Stimulated activated effector memory CD8-positive, alpha-beta T cell treated with anti-CD3 and anti-CD28 coated beads, Interleukin-12 subunit alpha, Interleukin-12 subunit beta, amount 100 ng/mL, for 72 hours (primary cell): ENCODE measurements around the gene CADPS.

Source experiments
- ATAC-seq: fragments of 150-1000 bp; cut with Tn5 transposase; 2 replicates; pipeline ENCODE4 v1.10.0; 2021
- DNase-seq, 2 donors: peaks; one replicate each; pipeline ENCODE4 v3.0.0; 2021 to 2022; ENCODE audit warnings: low spot score in 2 of 2
- H3K27ac Mint-ChIP-seq: one replicate; pipeline ENCODE4 v1.8.0; 2022; ENCODE audit warnings: mild to moderate bottlenecking, mixed read lengths
- H3K36me3 Mint-ChIP-seq: one replicate; pipeline ENCODE4 v1.8.0; 2022; ENCODE audit warnings: mild to moderate bottlenecking, mixed read lengths
- H3K4me1 Mint-ChIP-seq: one replicate; pipeline ENCODE4 v1.8.0; 2022; ENCODE audit warnings: mixed read lengths
- H3K4me3 Mint-ChIP-seq: one replicate; pipeline ENCODE4 v1.8.0; 2022; ENCODE audit warnings: mild to moderate bottlenecking, mixed read lengths
- H3K9me3 Mint-ChIP-seq: one replicate; pipeline ENCODE4 v1.8.0; 2022; ENCODE audit warnings: mixed read lengths

The CADPS gene

DNA sequence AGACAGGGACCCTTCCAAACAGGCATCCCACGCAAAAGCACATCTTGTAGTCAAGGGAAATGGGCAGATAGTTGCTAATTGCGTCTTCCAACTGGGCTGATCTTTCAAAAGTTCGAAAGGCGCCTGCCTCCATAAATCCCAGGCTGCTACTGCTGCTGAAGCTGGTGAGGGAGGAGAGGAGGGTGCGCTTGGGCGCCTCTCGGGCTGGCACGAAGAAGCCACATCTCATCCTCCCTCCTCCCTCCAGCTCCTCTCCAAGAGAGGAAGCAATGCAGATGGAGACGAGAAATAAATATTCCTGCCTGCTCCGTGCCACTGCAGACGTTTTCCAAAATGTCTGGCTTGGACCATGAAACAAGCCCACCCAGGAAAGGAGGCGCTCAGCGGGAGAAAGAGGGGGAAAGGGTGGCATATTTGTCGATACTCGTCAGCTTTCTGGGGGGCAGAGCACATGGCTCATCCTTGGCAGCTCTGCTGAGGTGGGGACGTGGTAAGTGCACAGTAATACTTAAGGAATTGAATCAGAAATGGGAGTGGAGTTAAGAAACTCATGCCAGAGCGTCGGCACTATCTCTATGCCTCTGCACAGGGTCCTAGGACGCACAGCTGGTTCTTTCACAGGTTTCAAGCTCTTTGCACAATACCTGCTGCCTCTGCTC is 413.0 kb downstream of the CADPS start:
- DNase-seq (no peak), ATAC-seq (no peak)
- Mint-ChIP-seq H3K4me1 (no peaks in the 10 kb centered on the region), H3K36me3 (no peaks in the 10 kb centered on the region), H3K27ac (no peak overlapping the region), H3K4me3 (no peak overlapping the region), H3K9me3 (peaks cover 3% of the 10 kb centered on the region)

DNA sequence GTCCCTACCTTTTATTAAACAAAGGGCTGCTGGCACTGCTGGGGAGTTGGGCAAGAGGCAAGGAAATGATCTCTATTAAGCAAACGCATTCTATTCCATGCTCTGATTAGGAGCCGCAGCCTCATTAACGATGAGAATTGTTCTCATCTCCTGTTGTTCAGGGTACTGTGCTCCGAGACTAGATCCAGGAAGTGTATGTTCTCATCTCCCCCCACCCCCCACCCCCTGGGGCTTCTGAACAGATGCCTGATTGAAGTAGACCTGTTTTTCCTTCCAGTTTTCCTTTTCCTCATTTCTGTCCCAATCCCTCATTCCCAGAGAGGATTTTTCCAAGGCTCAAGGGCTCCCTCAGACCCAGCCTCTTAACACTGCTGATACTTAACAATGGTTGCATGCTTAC is 420.3 kb downstream of the CADPS start:
- Mint-ChIP-seq H3K9me3 (peaks cover 2% of the 10 kb centered on the region), H3K4me1 (no peaks in the 10 kb centered on the region), H3K36me3 (no peaks in the 10 kb centered on the region), H3K27ac (no peak overlapping the region), H3K4me3 (no peak overlapping the region)
- ATAC-seq (no peak), DNase-seq (no peak)

DNA sequence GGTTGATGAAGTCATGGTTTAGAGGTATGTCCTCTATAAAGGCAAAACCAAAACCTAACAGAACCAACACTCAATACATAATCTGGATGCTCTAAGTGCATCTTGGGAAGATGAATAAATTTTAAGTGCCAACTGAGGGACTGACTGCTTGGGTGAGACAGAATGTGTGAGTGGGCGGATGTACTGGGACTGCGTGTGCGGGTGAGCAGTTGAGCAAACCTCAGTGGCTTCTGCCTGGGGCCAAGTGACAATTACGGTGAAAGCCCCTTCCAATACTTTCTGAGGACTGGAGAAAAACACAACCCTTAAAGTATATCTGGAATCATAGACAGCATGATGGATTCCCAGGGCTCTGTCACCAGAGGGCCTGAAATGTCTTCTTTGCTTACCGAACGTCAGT is 421.8 kb downstream of the CADPS start:
- Mint-ChIP-seq H3K4me1 (no peaks in the 10 kb centered on the region), H3K9me3 (peaks cover 2% of the 10 kb centered on the region), H3K36me3 (no peaks in the 10 kb centered on the region), H3K4me3 (no peak overlapping the region), H3K27ac (no peak overlapping the region)
- ATAC-seq (no peak), DNase-seq (no peak)

DNA sequence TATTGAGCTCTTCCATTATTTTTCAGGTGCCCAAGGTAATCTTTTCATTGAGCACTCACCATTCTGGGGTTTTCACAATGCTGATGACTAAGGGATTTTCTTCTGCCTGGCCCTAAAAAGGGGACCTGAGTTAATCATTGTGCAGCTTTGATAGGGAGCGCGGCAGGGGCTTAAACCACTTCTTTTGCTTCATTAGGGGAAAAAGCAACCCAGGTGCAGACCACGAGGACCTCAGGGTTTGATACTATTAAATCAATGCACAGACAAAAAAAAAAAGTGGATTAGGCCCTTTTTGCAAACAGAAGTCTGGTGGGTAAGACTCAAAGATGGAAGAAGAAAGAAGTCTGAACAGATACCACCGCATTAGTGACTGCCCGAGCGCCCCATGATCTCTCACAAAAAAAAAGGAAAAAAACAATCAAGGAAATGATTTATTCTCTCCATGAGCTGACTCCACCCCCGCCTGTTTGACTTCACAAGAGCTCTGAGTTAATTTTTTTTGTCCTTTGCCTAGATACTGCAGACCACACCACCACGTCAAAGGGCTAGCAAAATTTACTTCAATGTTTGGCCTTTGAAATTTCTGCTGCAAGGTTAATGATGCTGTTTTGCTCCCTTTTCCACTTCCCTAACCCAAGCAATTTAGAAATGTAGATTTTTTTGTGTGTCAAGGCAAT is 423.9 kb downstream of the CADPS start:
- no peak overlapping the region for H3K27ac Mint-ChIP-seq
- no peak for ATAC-seq

DNA sequence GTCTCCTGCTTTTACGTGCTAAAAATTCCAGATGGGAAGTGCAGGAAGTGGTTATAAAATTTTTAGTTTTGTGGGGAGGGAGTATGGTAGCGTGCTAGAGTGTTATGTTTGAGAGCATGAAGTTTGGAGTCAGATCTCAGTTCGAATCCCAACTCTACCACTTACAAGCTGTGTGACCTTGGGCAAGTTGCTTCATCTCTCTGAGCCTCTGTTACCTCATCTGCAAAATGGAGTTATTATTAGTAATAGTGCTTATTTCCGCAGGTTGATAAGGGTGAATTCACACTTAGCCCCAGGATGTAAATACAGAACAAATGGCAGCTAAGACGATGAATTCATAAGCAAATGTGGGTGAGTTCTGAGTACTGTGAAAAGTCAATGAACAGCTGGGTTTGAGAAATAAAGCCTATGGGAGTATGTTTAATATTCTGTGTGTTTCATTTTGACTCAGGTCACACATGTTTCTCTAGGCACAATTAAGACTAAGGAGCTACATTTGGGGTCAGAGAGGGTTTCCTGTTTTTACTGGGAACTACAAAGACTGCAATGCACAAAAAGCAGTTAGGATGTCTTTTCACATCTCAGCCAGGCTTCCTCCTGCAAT is 428.8 kb downstream of the CADPS start:
- Mint-ChIP-seq H3K4me3 (no peak overlapping the region), H3K27ac (no peak overlapping the region), H3K4me1 (no peaks in the 10 kb centered on the region), H3K9me3 (peaks cover 5% of the 10 kb centered on the region), H3K36me3 (no peaks in the 10 kb centered on the region)
- ATAC-seq (peak; percentile 31), DNase-seq (no peak)

More for the DNA sequence above, 423.9 kb downstream of the CADPS start:
- no peak for DNase-seq
- no peaks in the 10 kb centered on the region for H3K36me3 Mint-ChIP-seq
- H3K9me3 Mint-ChIP-seq = peaks cover 2% of the 10 kb centered on the region
- H3K4me3 Mint-ChIP-seq = no peak overlapping the region
- H3K4me1 Mint-ChIP-seq = no peaks in the 10 kb centered on the region

DNA sequence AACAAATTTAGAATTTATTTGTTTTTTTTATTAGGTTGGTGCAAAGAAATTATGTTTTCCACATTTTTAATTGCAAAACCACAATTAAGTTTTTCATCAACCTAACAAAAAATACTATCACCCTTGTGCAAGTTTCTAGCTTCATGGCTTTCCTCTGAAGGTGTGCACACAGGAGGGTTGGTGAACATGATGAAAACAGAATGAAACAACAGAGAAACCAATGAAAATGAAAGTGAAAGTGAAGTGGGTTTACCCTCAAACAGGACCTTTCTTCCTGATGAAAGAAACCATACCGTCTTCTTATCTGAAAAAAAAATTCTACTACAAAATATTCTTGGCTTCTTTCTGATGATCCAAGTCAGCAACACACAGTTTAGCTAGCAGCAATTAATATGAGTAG is 429.9 kb downstream of the CADPS start:
- Mint-ChIP-seq H3K36me3 (no peaks in the 10 kb centered on the region), H3K27ac (no peak overlapping the region), H3K4me1 (no peaks in the 10 kb centered on the region), H3K9me3 (peaks cover 5% of the 10 kb centered on the region), H3K4me3 (no peak overlapping the region)
- ATAC-seq (no peak), DNase-seq (no peak)

DNA sequence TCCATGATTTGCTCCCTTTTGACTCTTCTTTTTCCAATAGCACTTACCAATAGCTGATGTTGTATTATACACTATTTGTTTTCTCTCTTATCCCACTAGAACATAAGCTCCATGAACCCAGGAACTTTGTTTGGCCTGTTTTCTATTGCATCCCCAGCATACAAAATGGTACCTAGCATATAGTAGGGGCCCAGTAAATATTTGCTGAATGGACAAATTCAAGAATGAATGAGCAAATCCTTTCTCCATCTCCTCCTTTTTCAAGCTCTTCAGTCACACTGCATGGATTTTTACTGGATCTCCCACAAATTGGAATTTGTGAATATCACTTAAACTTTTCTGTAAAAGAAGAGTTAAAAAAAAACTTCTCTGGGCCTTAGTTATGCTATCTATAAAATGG is 435.2 kb downstream of the CADPS start:
- Mint-ChIP-seq H3K4me3 (no peak overlapping the region), H3K4me1 (no peaks in the 10 kb centered on the region), H3K9me3 (peaks cover 5% of the 10 kb centered on the region), H3K36me3 (no peaks in the 10 kb centered on the region), H3K27ac (no peak overlapping the region)
- ATAC-seq (no peak), DNase-seq (no peak)

DNA sequence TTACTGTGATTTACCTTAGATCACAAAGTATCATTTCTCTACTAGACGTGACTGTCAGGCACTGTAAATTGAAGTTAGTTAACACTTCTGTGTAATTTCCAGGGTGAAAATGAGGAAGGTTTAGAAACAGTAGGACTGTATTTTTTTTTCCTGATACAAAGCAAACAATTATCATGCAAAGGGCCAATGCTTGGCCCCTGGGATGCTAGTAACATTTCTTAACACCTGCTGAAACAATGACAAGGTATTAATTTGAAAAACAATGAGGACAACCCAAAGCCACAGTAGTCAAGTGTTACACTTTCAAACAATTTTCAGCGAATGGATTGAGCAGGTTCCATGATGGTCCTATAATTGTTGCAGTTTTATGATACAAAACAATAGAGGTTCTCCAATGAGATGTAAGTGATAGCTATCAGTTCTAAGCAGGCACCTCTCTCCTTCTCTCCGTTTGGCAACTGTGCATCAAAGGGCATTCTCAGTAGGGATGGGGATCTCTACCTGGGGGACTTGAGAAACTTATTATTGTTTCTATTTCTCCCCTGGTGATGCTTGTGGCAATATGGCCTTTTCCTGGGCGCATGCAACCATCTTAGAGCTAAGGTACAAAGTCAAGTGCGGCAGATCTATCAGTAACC is 435.9 kb downstream of the CADPS start:
- Mint-ChIP-seq H3K27ac (no peak overlapping the region), H3K4me1 (no peaks in the 10 kb centered on the region), H3K36me3 (no peaks in the 10 kb centered on the region), H3K9me3 (peaks cover 5% of the 10 kb centered on the region), H3K4me3 (no peak overlapping the region)
- DNase-seq = no peak
- ATAC-seq = no peak

DNA sequence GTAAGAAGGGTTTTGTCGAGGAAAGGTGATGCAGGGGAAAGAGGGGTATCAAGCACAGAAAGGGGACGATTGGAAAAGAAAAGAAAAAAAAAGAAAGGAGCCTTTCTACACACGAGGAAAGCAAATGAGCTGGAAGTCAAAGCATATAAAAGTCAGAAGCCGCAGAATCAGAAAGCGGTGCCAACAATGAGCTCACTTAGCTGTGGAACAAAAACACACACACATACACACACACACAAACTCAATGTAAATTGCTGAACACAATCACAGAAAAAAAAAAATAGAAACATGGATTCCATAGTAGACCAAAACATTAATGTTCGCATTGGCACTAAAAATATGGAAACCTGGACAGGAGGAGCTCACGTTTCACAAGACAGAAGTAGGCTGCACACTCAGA is 438.4 kb downstream of the CADPS start:
- no peak overlapping the region for H3K4me3 Mint-ChIP-seq
- no peaks in the 10 kb centered on the region for H3K36me3 Mint-ChIP-seq
- DNase-seq (no peak), ATAC-seq (no peak)
- H3K4me1 Mint-ChIP-seq = no peaks in the 10 kb centered on the region
- no peaks in the 10 kb centered on the region for H3K9me3 Mint-ChIP-seq
- H3K27ac Mint-ChIP-seq = no peak overlapping the region

DNA sequence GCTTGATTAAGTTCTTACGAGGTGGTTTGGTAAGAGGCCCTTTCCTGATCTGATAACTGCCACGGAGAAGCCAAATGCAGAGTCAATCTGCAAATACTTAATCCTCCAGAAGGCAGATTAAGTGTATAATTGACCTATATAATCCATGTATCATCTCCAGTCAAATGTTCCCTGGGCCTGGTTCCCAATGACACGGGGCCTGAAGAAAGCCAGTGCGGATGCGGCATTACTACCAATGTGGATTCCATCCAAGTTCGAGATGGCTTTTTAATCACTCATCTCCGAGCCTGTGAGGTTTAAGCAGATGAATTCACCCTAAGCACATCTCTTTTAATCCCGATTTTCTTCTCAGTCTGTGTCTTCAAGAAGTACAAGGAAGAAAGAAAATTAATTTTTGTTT is 441.8 kb downstream of the CADPS start:
- no peaks in the 10 kb centered on the region for H3K36me3 Mint-ChIP-seq
- no peaks in the 10 kb centered on the region for H3K4me1 Mint-ChIP-seq
- DNase-seq (no peak), ATAC-seq (no peak)
- no peaks in the 10 kb centered on the region for H3K9me3 Mint-ChIP-seq
- H3K4me3 Mint-ChIP-seq = no peak overlapping the region
- no peak overlapping the region for H3K27ac Mint-ChIP-seq

DNA sequence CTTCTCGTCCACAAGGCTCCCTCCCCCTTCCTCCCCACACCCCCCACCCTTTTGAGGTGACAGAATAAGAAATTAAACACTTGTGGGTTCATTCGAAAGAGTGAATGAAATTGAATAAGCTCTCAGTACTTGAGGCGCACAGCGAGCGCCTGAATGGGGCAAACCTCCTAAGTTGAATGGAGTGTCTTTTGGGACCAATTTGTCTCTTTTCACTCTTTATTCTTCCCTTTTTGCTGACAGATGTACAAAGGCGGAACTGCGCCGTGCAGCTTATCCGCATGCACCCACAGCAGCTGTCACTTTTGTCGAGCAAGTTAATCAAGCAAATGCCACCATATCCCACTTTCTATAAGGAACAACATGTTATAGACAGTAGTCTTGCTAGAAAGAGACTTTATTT is 454.0 kb downstream of the CADPS start:
- Mint-ChIP-seq H3K27ac (no peak overlapping the region), H3K9me3 (peaks cover 2% of the 10 kb centered on the region), H3K4me1 (no peaks in the 10 kb centered on the region), H3K36me3 (no peaks in the 10 kb centered on the region), H3K4me3 (no peak overlapping the region)
- DNase-seq (no peak), ATAC-seq (no peak)

DNA sequence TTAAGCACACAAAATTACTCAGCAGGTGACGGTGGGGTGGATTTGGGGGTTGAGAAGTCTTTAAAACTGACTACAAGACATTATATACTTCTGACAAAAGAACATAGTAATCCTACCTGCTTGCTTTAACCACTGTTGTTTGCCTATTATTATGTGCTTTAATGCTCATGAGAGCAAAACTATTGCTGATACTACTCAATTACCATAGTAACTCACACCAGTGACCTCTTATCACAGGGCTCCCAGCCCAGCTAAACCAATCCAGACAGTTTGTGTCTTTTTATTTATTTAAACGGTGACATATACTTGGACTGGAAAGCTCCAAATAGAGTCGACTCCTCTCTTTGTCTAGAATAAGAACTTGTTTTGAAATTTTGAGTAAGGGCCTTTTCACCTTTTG is 459.1 kb downstream of the CADPS start:
- Mint-ChIP-seq H3K4me3 (no peak overlapping the region), H3K36me3 (no peaks in the 10 kb centered on the region), H3K27ac (no peak overlapping the region), H3K4me1 (no peaks in the 10 kb centered on the region), H3K9me3 (no peaks in the 10 kb centered on the region)
- ATAC-seq (no peak), DNase-seq (no peak)

DNA sequence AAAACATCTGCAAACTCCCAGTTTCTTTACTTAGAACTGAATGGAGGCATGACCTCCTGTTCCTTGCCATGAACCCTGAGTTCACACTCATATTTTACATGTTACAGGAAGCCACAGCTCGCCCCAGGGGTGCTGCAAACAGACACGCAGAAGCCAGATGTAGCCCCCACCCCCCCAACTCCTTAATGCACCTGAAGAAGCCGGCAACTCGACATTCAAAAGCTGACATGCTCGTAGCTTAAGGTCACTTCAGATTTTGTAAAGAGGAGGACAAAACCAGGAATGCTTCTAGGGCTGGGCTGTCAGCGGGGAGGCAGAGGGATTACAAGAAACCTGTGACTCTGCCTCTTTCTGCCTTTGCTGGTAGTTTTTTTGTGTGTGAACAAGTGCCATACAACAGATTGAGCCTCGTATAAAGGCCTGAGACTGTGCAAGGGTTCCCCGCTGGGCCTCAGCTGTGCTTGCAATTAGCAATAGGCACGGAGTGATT is 459.9 kb downstream of the CADPS start:
- no peak for ATAC-seq

DNA sequence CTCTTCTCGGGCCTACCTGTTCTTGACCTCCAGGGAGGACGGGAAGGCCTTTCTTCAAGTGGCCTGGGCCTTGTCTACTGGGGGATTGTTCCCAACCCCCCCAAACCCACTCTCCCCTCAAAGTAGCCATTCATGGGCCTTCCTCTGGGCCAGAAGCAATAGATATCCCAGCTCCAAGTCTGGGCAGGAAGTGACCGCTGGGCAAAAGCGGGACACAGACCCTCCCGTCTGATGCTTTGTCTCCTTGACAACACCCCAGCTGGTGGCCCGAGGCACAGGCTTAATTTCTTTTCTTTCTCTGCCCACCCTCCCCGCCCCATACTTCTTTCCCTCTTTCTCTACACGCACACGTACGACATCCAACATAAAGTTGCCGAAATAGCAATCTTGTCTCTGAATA is 460.4 kb downstream of the CADPS start:
- H3K9me3 Mint-ChIP-seq = no peaks in the 10 kb centered on the region
- DNase-seq (no peak), ATAC-seq (no peak)
- no peak overlapping the region for H3K4me3 Mint-ChIP-seq
- no peaks in the 10 kb centered on the region for H3K36me3 Mint-ChIP-seq
- no peak overlapping the region for H3K27ac Mint-ChIP-seq
- no peaks in the 10 kb centered on the region for H3K4me1 Mint-ChIP-seq

More for the DNA sequence above, 459.9 kb downstream of the CADPS start:
- Mint-ChIP-seq H3K36me3 (no peaks in the 10 kb centered on the region), H3K27ac (no peak overlapping the region), H3K9me3 (no peaks in the 10 kb centered on the region), H3K4me3 (no peak overlapping the region), H3K4me1 (no peaks in the 10 kb centered on the region)
- no peak for DNase-seq

DNA sequence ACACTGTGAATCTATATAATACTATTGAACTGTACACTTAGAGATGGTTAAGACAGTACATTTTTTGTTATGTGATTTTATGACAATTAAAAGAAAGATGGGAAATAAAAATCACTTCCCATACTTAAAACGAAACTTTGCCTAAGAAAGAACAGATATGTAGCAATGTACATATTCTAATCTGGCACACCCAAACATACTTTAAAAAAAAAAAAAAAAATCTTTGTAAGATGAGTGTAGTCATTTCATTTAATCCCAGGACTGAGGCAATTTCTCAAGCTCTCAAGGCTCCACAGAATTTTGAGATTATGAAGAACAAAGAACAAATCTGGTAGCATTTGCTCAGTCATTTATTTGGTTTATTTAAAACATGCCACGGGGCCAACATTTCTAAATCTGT is 461.5 kb downstream of the CADPS start:
- no peak overlapping the region for H3K4me3 Mint-ChIP-seq
- no peaks in the 10 kb centered on the region for H3K36me3 Mint-ChIP-seq
- ATAC-seq = no peak
- no peaks in the 10 kb centered on the region for H3K4me1 Mint-ChIP-seq
- H3K27ac Mint-ChIP-seq = no peak overlapping the region
- no peaks in the 10 kb centered on the region for H3K9me3 Mint-ChIP-seq
- DNase-seq = no peak

DNA sequence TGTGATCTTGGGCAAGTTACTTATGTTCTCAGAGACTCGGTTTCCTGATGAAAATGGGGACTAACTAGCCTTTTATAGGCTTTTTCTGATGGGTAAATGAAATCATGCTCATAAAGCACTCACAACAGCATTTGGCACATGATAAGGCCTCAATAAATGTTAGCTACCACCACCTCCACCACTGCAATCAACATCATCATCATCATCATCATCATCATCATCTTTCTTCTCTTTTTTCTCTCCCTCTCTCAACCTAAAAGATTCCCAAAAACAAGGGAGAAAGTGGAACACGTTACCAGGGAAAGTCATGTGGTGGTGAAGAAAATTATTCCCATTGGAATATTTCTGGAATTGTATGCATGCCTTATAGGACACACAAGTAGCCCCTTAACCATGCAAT is 468.3 kb downstream of the CADPS start:
- DNase-seq = no peak
- H3K4me1 Mint-ChIP-seq = no peaks in the 10 kb centered on the region
- H3K36me3 Mint-ChIP-seq = no peaks in the 10 kb centered on the region
- no peak overlapping the region for H3K27ac Mint-ChIP-seq
- H3K9me3 Mint-ChIP-seq = peaks cover 2% of the 10 kb centered on the region
- no peak for ATAC-seq
- no peak overlapping the region for H3K4me3 Mint-ChIP-seq
